ENCODE measurements around the gene PLAAT3.
"Not testable (repeated sequence)": the region's sequence is repeated elsewhere in the genome, so short reads cannot be mapped to it uniquely, and the experiment has no call there.

Gene PLAAT3

GRCh38 chr11:63592975-63593395 lies 21.2 kb downstream of the PLAAT3 start:
- no peaks in the 10 kb centered on the region for H3K27me3 Mint-ChIP-seq
- ATAC-seq (no peak), DNase-seq (no peak)
- no peaks in the 10 kb centered on the region for H3K4me1 Mint-ChIP-seq
- H3K36me3 Mint-ChIP-seq (ENCODE audit: low read depth): no peaks in the 10 kb centered on the region
- H3K4me3 Mint-ChIP-seq: no peak overlapping the region
- H3K27ac Mint-ChIP-seq: no peak overlapping the region
- H3K9me3 Mint-ChIP-seq: no peaks in the 10 kb centered on the region

DNA sequence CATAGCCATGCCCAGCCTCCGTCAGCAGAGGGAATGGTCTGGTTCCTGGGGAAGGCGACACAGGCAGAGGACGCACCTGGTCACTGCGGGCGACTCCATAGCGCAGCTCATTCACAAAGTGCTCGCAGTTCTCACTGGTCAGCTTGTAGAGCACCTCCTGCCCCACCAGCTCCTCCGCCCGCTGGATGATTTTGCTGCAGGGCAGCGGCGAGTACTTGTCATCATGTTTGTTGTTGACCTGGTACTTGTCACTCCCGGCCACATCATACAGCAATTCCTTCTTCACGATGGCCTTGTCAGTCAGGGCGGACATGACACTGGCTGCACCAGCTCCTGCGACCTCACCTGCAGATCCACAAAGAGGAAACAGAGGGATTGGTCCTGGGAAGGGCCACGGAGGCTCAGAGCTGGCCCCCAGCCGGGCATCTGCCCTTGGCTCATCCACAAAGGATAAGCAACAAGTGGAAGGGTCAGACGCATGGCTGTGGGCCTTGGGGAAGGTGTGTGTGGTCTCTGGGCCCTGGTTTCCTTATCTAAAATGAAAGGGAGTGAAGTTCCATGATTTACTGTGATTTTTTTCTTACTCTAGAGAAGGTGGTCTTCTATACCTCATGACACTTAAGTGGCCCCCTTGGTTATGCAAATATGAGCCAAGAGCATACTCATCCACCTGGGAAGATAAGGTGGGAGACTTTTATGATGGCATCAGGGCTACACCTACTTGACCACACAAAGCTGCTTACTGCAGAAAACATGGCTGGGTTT lies 24.0 kb downstream of the PLAAT3 start:
- peaks cover 4% of the 10 kb centered on the region for H3K36me3 Mint-ChIP-seq (ENCODE audit: low read depth)
- no peak for DNase-seq

GRCh38 chr11:63589000-63589399 lies 25.2 kb downstream of the PLAAT3 start:
- H3K4me3 Mint-ChIP-seq: no peak overlapping the region
- DNase-seq: no peak
- H3K36me3 Mint-ChIP-seq (ENCODE audit: low read depth): peaks cover 4% of the 10 kb centered on the region
- no peaks in the 10 kb centered on the region for H3K27me3 Mint-ChIP-seq
- ATAC-seq: no peak
- H3K27ac Mint-ChIP-seq: no peak overlapping the region
- no peaks in the 10 kb centered on the region for H3K9me3 Mint-ChIP-seq
- H3K4me1 Mint-ChIP-seq: no peaks in the 10 kb centered on the region

More for the DNA sequence above, 24.0 kb downstream of the PLAAT3 start:
- Mint-ChIP-seq H3K4me3 (no peak overlapping the region), H3K27me3 (no peaks in the 10 kb centered on the region), H3K27ac (no peak overlapping the region), H3K4me1 (no peaks in the 10 kb centered on the region), H3K9me3 (no peaks in the 10 kb centered on the region)
- ATAC-seq: no peak

DNA sequence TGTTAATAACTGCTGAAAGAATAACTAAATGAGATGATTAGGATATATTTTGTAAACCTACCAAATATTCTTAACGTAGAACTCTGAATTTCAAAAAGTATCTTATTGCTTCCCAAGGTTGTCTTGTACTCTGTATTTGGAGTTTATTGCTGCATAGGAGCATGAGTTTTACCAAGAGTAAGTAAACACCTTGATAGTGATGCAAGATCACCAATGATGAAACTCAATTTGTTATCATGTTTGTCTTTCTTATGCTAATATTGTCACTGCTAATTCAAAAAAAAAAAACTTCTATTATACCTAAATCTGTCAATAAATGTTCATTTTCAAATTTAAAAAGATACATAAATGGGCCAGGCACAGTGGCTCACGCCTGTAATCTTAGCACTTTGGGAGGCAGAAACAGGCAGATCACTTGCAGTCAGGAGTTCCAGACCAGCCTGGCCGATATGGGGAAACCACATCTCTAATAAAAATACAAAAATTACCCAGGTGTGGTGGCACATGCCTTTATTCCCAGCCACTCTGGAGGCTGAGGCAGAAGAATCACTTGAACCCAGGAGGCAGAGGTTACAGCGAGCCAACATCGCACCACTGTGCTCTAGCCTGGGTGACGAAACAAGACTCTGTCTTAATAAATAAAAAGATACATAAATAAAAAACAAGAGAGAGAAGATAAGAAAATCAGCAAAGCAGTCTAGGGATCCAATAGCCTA lies 27.6 kb downstream of the PLAAT3 start:
- H3K36me3 Mint-ChIP-seq (ENCODE audit: low read depth): peaks cover 10% of the 10 kb centered on the region
- H3K27ac Mint-ChIP-seq: no peak overlapping the region
- H3K27me3 Mint-ChIP-seq: no peaks in the 10 kb centered on the region
- DNase-seq (no peak), ATAC-seq (no peak)
- no peak overlapping the region for H3K4me3 Mint-ChIP-seq
- peaks cover 11% of the 10 kb centered on the region for H3K9me3 Mint-ChIP-seq
- peaks cover 16% of the 10 kb centered on the region for H3K4me1 Mint-ChIP-seq

- H3K27ac Mint-ChIP-seq: no peak overlapping the region
- peaks cover 17% of the 10 kb centered on the region for H3K36me3 Mint-ChIP-seq (ENCODE audit: low read depth)
- no peaks in the 10 kb centered on the region for H3K27me3 Mint-ChIP-seq
- peaks cover 24% of the 10 kb centered on the region for H3K9me3 Mint-ChIP-seq
- H3K4me3 Mint-ChIP-seq: no peak overlapping the region
- ATAC-seq: no peak
- DNase-seq: no peak
- H3K4me1 Mint-ChIP-seq: peaks cover 17% of the 10 kb centered on the region
Observed at GRCh38 chr11:63583357-63583677, 30.9 kb downstream of the PLAAT3 start.

- H3K9me3 Mint-ChIP-seq: peaks cover 26% of the 10 kb centered on the region
- not testable (repeated sequence) for ATAC-seq, H3K4me3 Mint-ChIP-seq, H3K27me3 Mint-ChIP-seq, H3K27ac Mint-ChIP-seq, DNase-seq
- H3K36me3 Mint-ChIP-seq (ENCODE audit: low read depth): peaks cover 13% of the 10 kb centered on the region
- peaks cover 17% of the 10 kb centered on the region for H3K4me1 Mint-ChIP-seq
Observed at GRCh38 chr11:63581224-63581623, 33.0 kb downstream of the PLAAT3 start.

- not testable (repeated sequence) for H3K4me3 Mint-ChIP-seq, H3K27ac Mint-ChIP-seq, DNase-seq, ATAC-seq, H3K27me3 Mint-ChIP-seq
- Mint-ChIP-seq H3K36me3 (ENCODE audit: low read depth) (peaks cover 13% of the 10 kb centered on the region), H3K4me1 (peaks cover 28% of the 10 kb centered on the region), H3K9me3 (peaks cover 26% of the 10 kb centered on the region)
Observed at GRCh38 chr11:63578882-63579281, 35.4 kb downstream of the PLAAT3 start.

GRCh38 chr11:63574856-63575602 lies 39.2 kb downstream of the PLAAT3 start:
- Mint-ChIP-seq H3K4me3 (peak overlapping the region; percentile 56), H3K27ac (peak overlapping the region; percentile 61), H3K36me3 (ENCODE audit: low read depth) (peaks cover 5% of the 10 kb centered on the region), H3K27me3 (no peaks in the 10 kb centered on the region), H3K4me1 (peaks cover 14% of the 10 kb centered on the region), H3K9me3 (peaks cover 3% of the 10 kb centered on the region)
- DNase-seq: no peak
- no peak for ATAC-seq

- peaks cover 3% of the 10 kb centered on the region for H3K9me3 Mint-ChIP-seq
- ATAC-seq (peak; percentile 82), DNase-seq (peak; percentile 35)
- no peaks in the 10 kb centered on the region for H3K36me3 Mint-ChIP-seq (ENCODE audit: low read depth)
- peak overlapping the region; percentile 61 for H3K27ac Mint-ChIP-seq
- no peaks in the 10 kb centered on the region for H3K27me3 Mint-ChIP-seq
- peaks cover 14% of the 10 kb centered on the region for H3K4me1 Mint-ChIP-seq
- peak overlapping the region; percentile 56 for H3K4me3 Mint-ChIP-seq
Observed at GRCh38 chr11:63573881-63574855, 40.1 kb downstream of the PLAAT3 start.

DNA sequence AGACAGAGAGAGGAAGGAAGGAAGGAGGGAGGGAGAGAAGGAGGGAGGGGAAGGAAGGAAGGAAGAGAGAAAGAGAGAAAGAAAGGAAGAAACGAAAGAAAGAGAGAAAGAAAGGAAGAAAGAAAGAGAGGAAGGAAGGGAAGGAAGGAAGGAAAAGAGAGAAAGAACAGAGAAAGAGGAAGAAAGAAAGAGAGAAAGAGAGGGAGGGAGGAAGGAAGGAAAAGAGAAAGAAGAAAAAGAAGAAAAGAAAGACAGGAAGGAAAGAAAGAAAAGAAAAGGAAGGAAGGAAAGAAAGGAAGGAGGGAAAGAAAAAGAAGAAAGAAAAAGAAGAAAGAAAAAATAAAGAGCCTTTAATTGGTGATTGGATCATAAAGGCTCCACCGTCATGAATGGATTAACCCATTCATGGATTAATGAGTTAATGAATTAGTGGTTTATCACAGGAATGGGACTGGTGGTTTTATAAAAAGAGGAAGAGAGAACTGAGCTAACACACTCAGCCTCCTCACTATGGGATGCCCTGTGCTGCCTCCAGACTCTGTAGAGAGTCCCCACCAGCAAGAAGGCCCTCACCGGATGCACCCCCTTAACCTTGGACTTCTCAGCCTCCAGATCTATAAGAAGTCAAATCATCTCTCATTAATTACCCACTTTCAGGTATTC lies 42.1 kb downstream of the PLAAT3 start:
- ATAC-seq (no peak), DNase-seq (no peak)
- H3K27me3 Mint-ChIP-seq: no peaks in the 10 kb centered on the region
- no peaks in the 10 kb centered on the region for H3K9me3 Mint-ChIP-seq
- H3K36me3 Mint-ChIP-seq (ENCODE audit: low read depth): no peaks in the 10 kb centered on the region
- peaks cover 30% of the 10 kb centered on the region for H3K4me1 Mint-ChIP-seq
- H3K4me3 Mint-ChIP-seq: no peak overlapping the region
- H3K27ac Mint-ChIP-seq: no peak overlapping the region

- Mint-ChIP-seq H3K27ac (no peak overlapping the region), H3K36me3 (ENCODE audit: low read depth) (no peaks in the 10 kb centered on the region), H3K4me1 (peaks cover 47% of the 10 kb centered on the region), H3K27me3 (no peaks in the 10 kb centered on the region), H3K9me3 (no peaks in the 10 kb centered on the region), H3K4me3 (no peak overlapping the region)
- ATAC-seq (no peak), DNase-seq (no peak)
Observed at GRCh38 chr11:63569570-63569969, 44.7 kb downstream of the PLAAT3 start.

DNA sequence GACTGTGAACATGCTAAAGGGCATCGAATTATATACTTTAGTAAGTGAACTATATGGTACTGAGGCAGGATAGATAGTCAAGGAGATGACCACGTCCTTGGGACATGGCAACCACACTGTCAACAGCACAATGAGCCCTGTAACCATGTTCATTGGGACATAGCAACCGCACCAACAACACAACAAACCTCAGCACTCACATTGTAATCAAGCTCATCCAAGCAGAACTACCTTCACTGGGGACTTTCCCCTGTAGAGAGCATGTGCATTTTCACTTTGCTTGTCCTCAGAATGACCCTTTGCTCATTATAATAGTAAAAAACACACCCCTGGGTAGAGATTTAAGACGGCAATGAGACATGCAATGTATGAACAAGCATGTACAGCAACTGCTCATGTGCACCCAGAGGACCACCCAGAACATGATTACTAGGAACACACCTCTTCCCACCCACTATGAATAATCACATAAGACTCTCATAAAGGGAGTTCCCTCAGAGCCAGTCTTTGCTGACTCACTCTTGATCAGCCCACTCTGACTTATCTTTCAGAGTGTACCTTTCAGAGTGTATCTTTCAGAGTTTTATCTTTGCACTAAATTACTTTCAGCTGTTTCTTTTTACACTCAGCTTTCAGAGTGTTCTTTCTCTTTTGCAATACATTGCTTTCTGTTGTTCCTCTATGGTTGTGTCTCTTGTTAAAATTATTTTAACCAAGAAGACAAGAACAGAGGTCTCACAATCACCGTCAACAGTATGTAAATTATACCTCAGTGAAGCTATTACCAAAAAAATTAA lies 47.0 kb downstream of the PLAAT3 start:
- Mint-ChIP-seq H3K27me3 (no peaks in the 10 kb centered on the region), H3K36me3 (ENCODE audit: low read depth) (no peaks in the 10 kb centered on the region), H3K9me3 (no peaks in the 10 kb centered on the region), H3K4me1 (peaks cover 53% of the 10 kb centered on the region), H3K4me3 (peak overlapping the region; percentile 54), H3K27ac (peak overlapping the region; percentile 89)
- DNase-seq (peak; percentile 43), ATAC-seq (peak; percentile 93)

- DNase-seq (no peak), ATAC-seq (no peak)
- Mint-ChIP-seq H3K27ac (no peak overlapping the region), H3K4me3 (no peak overlapping the region), H3K36me3 (ENCODE audit: low read depth) (no peaks in the 10 kb centered on the region), H3K27me3 (no peaks in the 10 kb centered on the region), H3K4me1 (peaks cover 72% of the 10 kb centered on the region), H3K9me3 (no peaks in the 10 kb centered on the region)
Observed at GRCh38 chr11:63564784-63565350, 49.4 kb downstream of the PLAAT3 start.
